Skin of body (tissue), 2 donors: Measurements from ENCODE around the gene FAM13A. TPM values are rescaled to one million over a fixed set of nuclear protein-coding genes. Genes with fewer than 3 reads are reported as not detected.

Experiments used
- DNase-seq: peaks from one replicate; lab custom pipeline; 2025; lab: John Stamatoyannopoulos, UW
- total RNA-seq: library from RNA; depleted of rRNA; stranded (reverse); fragments of >200 nt; gene quantifications from one replicate; pipeline ENCODE4 v1.2.3, GENCODE V29; 2014

FAM13A gene
- total RNA-seq, 1 donor from 2014 or later, result 71.2 TPM

DNA sequence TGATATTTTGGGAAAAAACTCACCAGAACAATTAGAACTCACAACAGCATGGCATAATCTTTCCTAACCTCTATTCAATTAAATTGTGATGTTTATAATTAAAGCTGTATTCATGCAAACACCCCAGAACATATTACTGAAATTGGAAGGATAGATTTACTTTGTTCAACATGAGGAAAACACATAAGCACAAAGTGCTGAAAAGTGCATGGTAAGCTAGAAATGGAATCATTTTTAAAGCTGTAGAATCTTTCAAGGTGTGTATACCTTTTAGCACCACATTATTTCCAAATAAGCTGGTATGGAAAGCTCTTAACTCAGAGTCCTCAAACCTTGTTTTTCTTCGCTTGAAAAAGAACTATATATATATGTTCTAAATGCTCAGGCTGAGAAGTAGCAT is 268.6 kb downstream of the FAM13A start:
- no peak for DNase-seq

DNA sequence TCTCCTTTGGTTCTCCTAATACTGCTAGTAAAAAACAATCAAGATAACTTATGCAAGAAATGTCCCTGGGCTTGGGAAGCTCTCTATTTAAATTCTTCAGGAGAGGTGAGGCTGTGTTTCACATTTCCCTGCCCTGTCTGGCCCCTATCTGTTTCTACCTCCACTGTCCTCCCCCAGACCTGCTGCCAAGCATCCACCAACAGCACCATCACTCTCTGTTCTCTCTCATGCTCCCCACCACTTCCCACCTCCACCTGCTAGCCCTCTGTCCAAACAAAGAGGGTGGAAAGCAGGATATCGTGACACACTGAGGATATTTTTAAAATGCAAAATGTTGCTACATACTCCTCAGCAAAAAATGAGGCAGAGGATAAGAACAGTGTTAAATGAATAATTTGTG is 271.0 kb downstream of the FAM13A start:
- no peak for DNase-seq

DNA sequence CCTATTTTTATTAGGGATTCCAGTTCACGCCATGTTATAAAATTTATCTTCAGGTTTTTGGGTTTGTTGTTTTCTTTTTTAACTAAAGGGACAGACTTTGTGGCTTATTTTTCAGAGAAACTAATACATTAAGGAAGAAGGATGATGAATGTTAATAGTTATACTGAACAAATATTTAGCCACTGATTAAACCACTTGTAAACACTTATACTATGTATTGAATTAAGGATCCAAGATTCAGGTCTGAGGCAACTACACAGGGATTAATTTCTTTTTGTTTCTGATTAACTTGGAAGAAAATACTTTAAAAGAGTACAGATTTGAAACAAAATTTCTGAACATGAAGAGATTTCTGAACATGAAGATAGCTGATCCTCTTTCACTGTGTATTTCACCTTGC is 276.6 kb downstream of the FAM13A start:
- no peak for DNase-seq

DNA sequence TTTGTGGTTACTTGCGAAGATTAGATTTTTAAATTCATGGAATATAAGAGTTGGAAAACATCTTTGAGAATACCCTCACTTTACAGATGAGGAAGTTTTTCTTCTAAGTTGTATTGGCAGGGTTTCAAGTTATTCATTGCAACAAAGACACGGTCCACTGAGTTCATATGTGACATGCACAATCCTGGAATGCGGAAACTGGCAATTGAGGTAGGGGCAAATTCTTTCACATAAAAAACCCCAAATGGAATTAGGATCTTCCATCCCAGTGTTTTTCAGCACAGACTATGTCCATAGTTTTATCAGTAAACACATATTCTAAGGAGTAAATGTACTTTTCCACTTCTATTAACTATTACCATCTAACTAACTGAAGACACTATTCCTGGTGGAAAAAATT is 277.6 kb downstream of the FAM13A start:
- DNase-seq, result no peak

GRCh38 chr4:88775529-88775928 is 281.5 kb downstream of the FAM13A start:
- DNase-seq, result no peak

- DNase-seq, result no peak
These were observed 282.0 kb downstream of the FAM13A start for GRCh38 chr4:88775026-88775425.

GRCh38 chr4:88771883-88772450 is 285.0 kb downstream of the FAM13A start:
- no peak for DNase-seq

GRCh38 chr4:88765729-88766128 is 291.3 kb downstream of the FAM13A start:
- no peak for DNase-seq

DNA sequence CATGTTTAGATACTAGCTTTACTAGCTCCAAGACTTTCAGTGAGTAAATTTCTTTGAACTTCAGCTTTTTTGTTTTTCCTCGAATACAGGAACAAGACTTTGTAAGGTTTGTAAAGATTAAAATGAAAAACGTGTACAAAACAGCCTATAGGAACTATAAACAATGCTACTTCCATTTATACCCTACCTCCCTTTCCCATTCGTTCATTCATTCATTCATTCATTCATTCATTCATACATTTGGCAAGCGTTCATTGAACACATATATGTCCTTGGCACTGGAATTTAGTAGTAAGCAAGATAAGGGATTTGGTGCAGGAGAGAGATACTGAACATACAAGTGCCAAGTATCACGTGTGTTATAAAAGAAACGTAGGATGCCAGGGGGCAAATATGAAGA is 293.9 kb downstream of the FAM13A start:
- no peak for DNase-seq

DNA sequence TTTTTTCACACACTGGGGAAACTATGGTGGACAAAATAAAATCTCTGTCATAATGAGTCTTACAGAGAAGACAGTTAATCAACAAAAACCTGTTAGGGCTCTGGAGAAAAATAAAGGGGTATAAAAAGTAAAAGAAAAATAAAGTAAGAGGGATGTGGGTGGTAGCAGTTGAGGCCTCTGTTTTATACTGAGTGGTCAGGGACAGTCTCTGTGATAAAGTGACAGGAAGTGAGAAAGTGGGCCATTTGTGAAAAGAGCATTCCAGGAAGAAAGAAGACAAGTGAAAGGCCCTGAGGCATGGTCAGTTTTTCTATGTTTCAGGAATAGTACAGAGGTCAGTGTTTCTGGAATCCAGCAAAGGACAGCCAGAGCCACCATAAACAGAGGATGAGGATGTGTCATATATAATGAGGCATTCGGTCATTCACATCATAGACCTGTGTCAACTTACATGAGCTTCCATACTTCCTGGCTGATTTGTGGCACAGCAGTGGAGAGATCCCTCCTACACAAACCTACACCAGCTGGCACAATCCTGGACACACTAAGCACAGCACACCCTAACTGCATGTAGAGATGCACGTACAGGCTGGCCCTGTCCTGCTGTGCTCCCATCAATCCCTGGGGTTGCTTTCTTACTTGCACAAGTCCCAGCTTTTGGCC is 295.0 kb downstream of the FAM13A start:
- DNase-seq, result no peak

DNA sequence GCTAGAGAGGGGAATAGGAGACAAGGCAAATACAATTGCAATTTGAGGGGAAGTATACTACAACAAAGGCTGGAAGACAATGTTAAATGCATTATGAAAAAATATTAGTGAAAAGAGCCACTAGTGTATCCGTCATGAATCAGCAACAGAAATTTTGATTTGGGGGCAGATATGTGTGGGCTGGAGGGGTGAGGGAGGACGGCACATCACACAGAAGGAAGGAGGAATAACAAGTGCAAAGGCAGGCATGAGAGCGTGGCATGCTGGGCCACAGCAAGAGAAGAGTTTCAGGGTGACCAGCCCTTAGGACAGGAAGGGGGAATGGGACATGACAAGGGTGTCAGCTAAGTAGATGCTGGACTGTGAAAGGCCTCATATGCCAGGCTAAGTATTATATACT is 295.6 kb downstream of the FAM13A start:
- no peak for DNase-seq

GRCh38 chr4:88759895-88760290 is 297.1 kb downstream of the FAM13A start:
- DNase-seq, result peak; percentile 62

DNA sequence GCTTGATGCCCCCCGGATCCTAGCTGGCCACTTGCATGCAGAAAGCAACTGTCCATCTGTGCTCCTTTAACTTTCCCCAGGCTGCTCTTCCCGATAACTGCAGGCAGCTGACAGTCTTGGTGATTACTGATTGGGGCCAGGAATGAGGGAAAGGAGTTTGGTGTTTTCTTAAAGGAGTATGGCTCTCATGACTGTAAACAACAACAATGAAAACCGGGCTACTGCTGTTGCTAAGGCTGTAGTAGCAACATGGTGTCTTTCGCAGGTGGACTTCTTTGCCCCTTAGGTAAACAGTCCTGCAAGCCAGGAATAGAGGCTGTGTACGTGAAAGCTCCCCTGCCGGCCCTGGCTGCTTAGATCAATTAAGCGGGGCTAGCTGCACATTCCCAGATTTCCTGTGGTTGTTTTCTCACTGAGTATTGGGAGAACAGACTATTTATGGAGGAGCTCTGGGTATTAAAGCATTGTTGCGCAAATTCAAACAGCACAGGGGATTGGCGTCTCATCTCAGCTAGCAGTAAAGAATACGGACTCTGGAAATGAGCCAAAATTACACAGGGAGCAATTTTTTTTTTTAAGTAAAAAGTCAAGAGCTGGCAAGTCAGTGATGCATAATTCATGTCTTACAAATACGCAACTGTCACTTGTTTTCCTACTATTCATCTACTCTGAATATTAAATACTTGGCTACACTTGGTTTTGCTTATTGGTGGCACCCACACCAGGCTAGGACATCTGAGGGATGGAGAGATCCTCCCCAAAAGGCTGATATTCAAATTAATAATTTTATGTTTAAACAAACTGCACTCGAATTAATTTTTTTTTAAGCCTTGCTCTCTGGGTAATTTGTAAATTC is 297.7 kb downstream of the FAM13A start:
- DNase-seq, result peak; percentile 69

GRCh38 chr4:88758264-88758663 is 298.7 kb downstream of the FAM13A start:
- no peak for DNase-seq

- no peak for DNase-seq
These were observed 299.2 kb downstream of the FAM13A start for GRCh38 chr4:88757776-88758175.

DNA sequence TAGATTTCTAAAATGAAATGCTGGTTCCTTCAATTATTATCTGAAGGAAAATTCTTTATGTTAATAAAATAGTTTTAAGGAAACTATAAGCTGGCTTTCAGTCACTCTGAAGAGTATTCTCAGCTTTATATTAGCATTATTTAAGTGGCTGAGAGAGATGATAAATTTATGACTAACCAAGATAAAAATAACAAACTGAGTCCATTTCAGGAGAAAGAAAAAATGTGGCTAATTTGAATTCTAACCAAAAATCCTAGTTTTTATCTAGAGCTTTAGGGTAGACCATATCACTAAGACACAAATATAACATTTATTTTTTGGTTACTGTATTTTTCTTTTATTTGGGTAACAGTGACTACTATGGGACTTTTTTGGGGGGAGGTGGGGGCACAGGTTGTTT is 299.9 kb downstream of the FAM13A start:
- DNase-seq, result no peak

DNA sequence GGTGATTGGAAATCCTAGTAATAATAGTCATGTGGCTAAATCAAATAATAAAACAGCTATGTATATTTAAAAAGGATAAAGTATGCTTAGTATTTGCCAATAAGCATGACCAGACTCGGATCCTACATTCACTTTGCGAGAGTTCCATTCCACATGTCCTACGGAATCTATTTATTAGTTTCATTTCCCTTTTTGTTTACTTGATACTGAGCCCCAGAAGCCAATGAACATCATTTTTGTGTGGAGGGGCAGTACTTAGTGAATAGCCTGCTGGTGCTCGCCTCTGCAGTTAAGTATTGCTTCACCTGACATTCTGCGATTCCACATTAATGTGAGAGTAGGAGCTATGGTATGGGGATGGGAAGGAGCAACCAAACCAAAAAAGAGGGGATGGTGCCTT is 300.8 kb downstream of the FAM13A start:
- DNase-seq, result no peak

DNA sequence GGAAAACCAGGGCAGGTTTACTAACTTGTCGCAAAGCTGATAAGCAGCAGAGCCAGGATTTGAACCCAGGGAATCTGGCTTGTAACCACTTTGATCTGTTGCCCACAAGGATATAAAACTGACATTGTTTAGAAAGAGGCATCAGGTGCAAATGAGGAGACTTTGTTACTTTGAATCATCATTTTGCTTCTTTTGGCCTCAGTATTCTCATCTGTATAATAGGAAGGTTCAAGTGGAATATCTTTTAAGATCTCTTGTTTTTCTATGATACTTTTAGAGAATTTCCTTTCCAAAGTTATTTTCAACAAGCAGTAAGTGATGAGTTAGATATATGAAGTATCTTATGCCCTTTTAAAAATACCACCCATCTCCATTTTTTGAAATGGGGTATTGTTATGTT is 301.5 kb downstream of the FAM13A start:
- no peak for DNase-seq

DNA sequence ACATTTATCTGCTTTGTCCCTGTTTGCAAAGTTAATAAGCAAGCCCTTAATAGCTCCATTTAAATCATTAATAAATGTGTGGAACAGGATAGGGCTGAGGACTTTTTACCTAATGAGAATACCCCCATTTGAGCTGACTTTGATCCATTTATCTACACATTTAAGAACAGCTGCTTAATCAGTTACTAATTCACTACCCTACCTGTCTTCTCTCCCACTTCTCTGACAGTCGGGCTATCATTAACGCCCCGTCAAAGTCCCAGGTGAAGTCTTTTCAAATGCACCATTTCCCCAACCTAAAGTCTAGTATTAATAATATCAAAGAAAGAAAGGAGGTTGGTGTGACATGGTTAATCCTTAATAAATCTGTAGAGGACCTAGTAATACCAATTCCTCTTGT is 302.2 kb downstream of the FAM13A start:
- DNase-seq, result no peak

GRCh38 chr4:88753658-88754571 is 303.1 kb downstream of the FAM13A start:
- peak; percentile 43 for DNase-seq

- DNase-seq, result no peak
These were observed 304.2 kb downstream of the FAM13A start for GRCh38 chr4:88752754-88753153.

DNA sequence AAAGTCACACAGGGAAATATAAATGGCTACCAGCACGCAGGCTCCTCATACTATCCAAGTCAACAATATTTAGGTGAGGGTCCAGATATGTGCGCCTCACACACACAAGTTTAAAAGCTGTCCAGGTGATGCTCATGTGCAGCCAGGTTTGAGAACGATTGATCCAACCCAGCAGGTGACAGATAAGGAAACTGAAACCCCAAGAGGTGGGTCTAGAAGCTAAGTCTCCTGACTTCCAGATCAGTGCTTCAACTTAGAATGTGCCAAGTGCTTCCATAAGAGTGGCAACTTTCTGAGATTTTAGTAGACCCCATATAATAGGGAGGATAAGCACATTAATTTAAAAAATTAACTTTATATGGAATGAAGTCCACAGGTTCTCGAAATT is 304.9 kb downstream of the FAM13A start:
- no peak for DNase-seq
